GM12878 (cell line): ENCODE data around the gene PTPRN2. TPM values are rescaled to one million over a fixed set of nuclear protein-coding genes. Genes with fewer than 3 reads are reported as not detected.

ENCODE experiments used
- ATAC-seq: fragments of 200-7000 bp; cut with Tn5 transposase; 3 replicates; pipeline ENCODE4 v1.9.1; 2020; ENCODE audit warnings: mild to moderate bottlenecking, moderate library complexity
- BruUV-seq: library from RNA; stranded (reverse); fragments of 400-500 nt; replicated peaks from 2 replicates; lab custom pipeline; 2021; lab: Mats Ljungman, UMichigan
- CTCF ChIA-PET: fragments of 300-600 bp; sonication (Branson Sonifier 250); formaldehyde crosslinking; extraction: SDS; loops from one replicate; lab custom pipeline; 2021; ENCODE audit warnings: inconsistent platforms; lab: Yijun Ruan, JAX
- POLR2A ChIA-PET: fragments of 350-600 bp; formaldehyde crosslinking; extraction: SDS; loops from one replicate; lab custom pipeline; 2021; ENCODE audit warnings: inconsistent platforms; lab: Charles Lee
- RAD21 ChIA-PET: fragments of 300-600 bp; sonication (Branson Sonifier 250); formaldehyde crosslinking; loops from one replicate; lab custom pipeline; 2023; ENCODE audit warnings: antibody characterized with exemption; ENCODE audit not compliant: unreplicated experiment; lab: Charles Lee
- SMC1A ChIA-PET: fragments of 300-600 bp; sonication (Branson Sonifier 250); formaldehyde crosslinking; loops from one replicate; lab custom pipeline; 2023; ENCODE audit not compliant: unreplicated experiment, uncharacterized antibody; lab: Charles Lee
- DNase-seq: peaks from one replicate; pipeline ENCODE4 v3.0.0-alpha.2; 2011; ENCODE audit warnings: low read depth, low spot score
- FAIRE-seq: peaks from 3 replicates; lab custom pipeline; 2011; peaks lifted over from hg19 to GRCh38; lab: Jason Lieb, UNC
- H2AFZ ChIP-seq: 2 replicates; pipeline ENCODE4 v1.6.0; 2011; ENCODE audit warnings: low read depth, low read length, control low read depth; ENCODE audit not compliant: control insufficient read depth
- H3K27ac ChIP-seq: 2 replicates; pipeline ENCODE4 v1.5.1; 2011; ENCODE audit warnings: control low read depth; ENCODE audit not compliant: control insufficient read depth, insufficient read depth
- H3K27me3 ChIP-seq, 2 experiments: replicated peaks in 1 of 2; 2 replicates each; pipeline versions ENCODE4 v1.6.0 to v1.6.1; 2011; ENCODE audit warnings: low read length in 1 of 2; ENCODE audit not compliant: control insufficient read depth in 2 of 2, insufficient read depth in 2 of 2
- H3K36me3 ChIP-seq, 2 experiments: 2 replicates each; pipeline ENCODE4 v1.5.1; 2011; ENCODE audit warnings: low read length in 1 of 2; ENCODE audit not compliant: control insufficient read depth in 2 of 2, insufficient read depth in 2 of 2
- H3K4me1 ChIP-seq: 2 replicates; pipeline ENCODE4 v1.6.1; 2011; ENCODE audit warnings: mild to moderate bottlenecking, low read length, moderate library complexity, mixed read lengths; ENCODE audit not compliant: control insufficient read depth, insufficient read depth
- H3K4me2 ChIP-seq: 2 replicates; pipeline ENCODE4 v1.6.0; 2011; ENCODE audit warnings: control low read depth; ENCODE audit not compliant: control insufficient read depth, insufficient read depth
- H3K4me3 ChIP-seq: fragments of 200-600 bp; sonication (generic); 2 replicates; pipeline ENCODE4 v1.5.1; 2016
- H3K79me2 ChIP-seq: 2 replicates; pipeline ENCODE4 v1.6.0; 2011; ENCODE audit warnings: low read length; ENCODE audit not compliant: control insufficient read depth, insufficient read depth
- H3K9ac ChIP-seq: 2 replicates; pipeline ENCODE4 v1.8.0; 2011; ENCODE audit warnings: low read length, control low read depth, mixed read lengths; ENCODE audit not compliant: control insufficient read depth, insufficient read depth
- H3K9me3 ChIP-seq: replicated peaks from 3 replicates; pipeline ENCODE4 v1.5.1; 2011; ENCODE audit warnings: mild to moderate bottlenecking, low read length; ENCODE audit not compliant: control insufficient read depth, insufficient read depth
- H4K20me1 ChIP-seq: 2 replicates; pipeline ENCODE4 v1.6.0; 2011; ENCODE audit not compliant: control insufficient read depth, insufficient read depth
- BACH1 ChIP-seq: fragments of 450-650 bp; IDR thresholded peaks from 2 replicates; pipeline ENCODE4 v1.6.1; 2017; ENCODE audit warnings: mild to moderate bottlenecking, borderline replicate concordance
- HSF1 ChIP-seq: fragments of 150-350 bp; IDR thresholded peaks from 2 replicates; pipeline ENCODE4 v1.6.1; 2014; ENCODE audit warnings: mild to moderate bottlenecking, low read depth, low read length
- MTA3 ChIP-seq: IDR thresholded peaks from 2 replicates; pipeline ENCODE4 v1.6.1; 2012; ENCODE audit warnings: low read length, inconsistent platforms, borderline replicate concordance
- NFYB ChIP-seq: IDR thresholded peaks from 2 replicates; pipeline ENCODE4 v1.6.1; 2011; ENCODE audit warnings: low read depth, mild to moderate bottlenecking, low read length, improper control_type of control experiment, moderate library complexity; ENCODE audit not compliant: insufficient read depth
- PAX8 ChIP-seq: fragments of 450-650 bp; IDR thresholded peaks from 2 replicates; pipeline ENCODE4 v1.6.1; 2017; ENCODE audit warnings: mild to moderate bottlenecking, moderate library complexity
- RBBP5 ChIP-seq: fragments of 200-600 bp; sonication (generic); conservative IDR thresholded peaks from 2 replicates; pipeline ENCODE4 v1.6.1; 2016
- ZNF274 ChIP-seq: IDR thresholded peaks from one replicate; pipeline ENCODE4 v1.8.0; 2011; ENCODE audit not compliant: insufficient read length, insufficient read depth
- WGBS: methylation state at CpG from one replicate; pipeline ENCODE4 v1.1.6; 2016; ENCODE audit warnings: low lambda C conversion rate; ENCODE audit not compliant: insufficient replicate concordance, insufficient coverage; ENCODE audit errors: missing lambda C conversion rate; 5-methylcytosine and 5-hydroxymethylcytosine counted together
- in situ Hi-C: fragments of 300-500 bp; cut with MboI; formaldehyde crosslinking; loops from 9 replicates; pipeline ENCODE4 v1.14.3; 2018; ENCODE audit warnings: mixed read lengths
- intact Hi-C: fragments of 100-400 bp; cut with micrococcal nuclease; formaldehyde crosslinking; loops from one replicate; pipeline ENCODE4 v1.14.2; 2022; ENCODE audit not compliant: unreplicated experiment
- polyA plus RNA-seq, 11 experiments: library from polyadenylated mRNA; depleted of rRNA in 4 of 11; unstranded in 6 of 11; stranded (reverse) in 5 of 11; fragments of >200 nt; fragmentation: Nextera tagmentation in 4 of 11; fragmentation: Illumina TruSeq in 1 of 11; extraction: Ambion mirVana in 4 of 11; extraction: Trizol in 1 of 11; gene quantifications; 1 replicate in 1 of 11; 2 replicates in 10 of 11; pipeline versions ENCODE4 v1.2.1 to v1.2.3, GENCODE V29; 2011 to 2016; ENCODE audit warnings: inconsistent platforms in 2 of 11, missing spikeins in 2 of 11, low read depth in 1 of 11
- total RNA-seq, 4 experiments: library from RNA; depleted of rRNA in 3 of 4; stranded (reverse); fragments of >200 nt in 3 of 4; fragmentation: Illumina TruSeq in 1 of 4; extraction: Trizol in 1 of 4; gene quantifications; 2 replicates each; pipeline versions ENCODE4 v1.2.1 to v1.2.3, GENCODE V29; 2013 to 2021
- TF ChIP-seq, protein P1 (sequence below): fragments of 450-650 bp; IDR thresholded peaks from 2 replicates; pipeline ENCODE4 v1.6.1; 2017; ENCODE audit warnings: mild to moderate bottlenecking, moderate library complexity

PTPRN2 gene
- total and polyA plus RNA-seq, 10 of the 15 experiments (the other 5 are each of a cell fraction or from before 2014, with no cell fraction given), result 5.4 TPM; not detected in 9

GRCh38 chr7:157660971-157661610 is 926.5 kb downstream of the PTPRN2 start:
- Histone ChIP-seq H3K4me1 (no peaks in the 10 kb centered on the region), H3K4me2 (no peak overlapping the region), H3K9ac (no peak overlapping the region), H4K20me1 (no peaks in the 10 kb centered on the region), H3K36me3 (no peaks in the 10 kb centered on the region), H3K79me2 (no peaks in the 10 kb centered on the region), H3K9me3 (no peaks in the 10 kb centered on the region; the same call in 2 of the 3 replicates), H3K27me3 (no peaks in the 10 kb centered on the region), H3K4me3 (no peak overlapping the region), H3K27ac (no peak overlapping the region), H2AFZ (no peak overlapping the region)
- no peak for FAIRE-seq
- intact Hi-C loops, result no loop called here
- BruUV-seq, result no TSS peak
- no peak for DNase-seq
- CTCF ChIA-PET, result no interaction called here
- in situ Hi-C loops, result no loop called here
- RAD21 ChIA-PET, result no interaction called here
- SMC1A ChIA-PET, result no interaction called here
- TF ChIP-seq RBBP5 (no peak), NFYB (no peak), BACH1 (no peak), PAX8 (no peak)
- TF ChIP-seq, all 136 proteins: peak for 0
- WGBS, result 76% methylated on average over 43 of the region's 43 CpGs
- POLR2A ChIA-PET, result no interaction called here
- no peak for ATAC-seq

GRCh38 chr7:157658851-157659412 is 928.7 kb downstream of the PTPRN2 start:
- no TSS peak for BruUV-seq

More at GRCh38 chr7:157658851-157659412, 928.7 kb downstream of the PTPRN2 start:
- H3K27me3 ChIP-seq, result no peaks in the 10 kb centered on the region
- SMC1A ChIA-PET, result no interaction called here
- H3K4me2 ChIP-seq, result no peak overlapping the region
- no peak overlapping the region for H3K9ac ChIP-seq
- FAIRE-seq (no peak), ATAC-seq (no peak), DNase-seq (no peak)
- H3K4me1 ChIP-seq, result no peaks in the 10 kb centered on the region
- CTCF ChIA-PET, result no interaction called here
- TF ChIP-seq HSF1 (no peak), ZNF274 (no peak), MTA3 (no peak)
- TF ChIP-seq, protein P1, sequence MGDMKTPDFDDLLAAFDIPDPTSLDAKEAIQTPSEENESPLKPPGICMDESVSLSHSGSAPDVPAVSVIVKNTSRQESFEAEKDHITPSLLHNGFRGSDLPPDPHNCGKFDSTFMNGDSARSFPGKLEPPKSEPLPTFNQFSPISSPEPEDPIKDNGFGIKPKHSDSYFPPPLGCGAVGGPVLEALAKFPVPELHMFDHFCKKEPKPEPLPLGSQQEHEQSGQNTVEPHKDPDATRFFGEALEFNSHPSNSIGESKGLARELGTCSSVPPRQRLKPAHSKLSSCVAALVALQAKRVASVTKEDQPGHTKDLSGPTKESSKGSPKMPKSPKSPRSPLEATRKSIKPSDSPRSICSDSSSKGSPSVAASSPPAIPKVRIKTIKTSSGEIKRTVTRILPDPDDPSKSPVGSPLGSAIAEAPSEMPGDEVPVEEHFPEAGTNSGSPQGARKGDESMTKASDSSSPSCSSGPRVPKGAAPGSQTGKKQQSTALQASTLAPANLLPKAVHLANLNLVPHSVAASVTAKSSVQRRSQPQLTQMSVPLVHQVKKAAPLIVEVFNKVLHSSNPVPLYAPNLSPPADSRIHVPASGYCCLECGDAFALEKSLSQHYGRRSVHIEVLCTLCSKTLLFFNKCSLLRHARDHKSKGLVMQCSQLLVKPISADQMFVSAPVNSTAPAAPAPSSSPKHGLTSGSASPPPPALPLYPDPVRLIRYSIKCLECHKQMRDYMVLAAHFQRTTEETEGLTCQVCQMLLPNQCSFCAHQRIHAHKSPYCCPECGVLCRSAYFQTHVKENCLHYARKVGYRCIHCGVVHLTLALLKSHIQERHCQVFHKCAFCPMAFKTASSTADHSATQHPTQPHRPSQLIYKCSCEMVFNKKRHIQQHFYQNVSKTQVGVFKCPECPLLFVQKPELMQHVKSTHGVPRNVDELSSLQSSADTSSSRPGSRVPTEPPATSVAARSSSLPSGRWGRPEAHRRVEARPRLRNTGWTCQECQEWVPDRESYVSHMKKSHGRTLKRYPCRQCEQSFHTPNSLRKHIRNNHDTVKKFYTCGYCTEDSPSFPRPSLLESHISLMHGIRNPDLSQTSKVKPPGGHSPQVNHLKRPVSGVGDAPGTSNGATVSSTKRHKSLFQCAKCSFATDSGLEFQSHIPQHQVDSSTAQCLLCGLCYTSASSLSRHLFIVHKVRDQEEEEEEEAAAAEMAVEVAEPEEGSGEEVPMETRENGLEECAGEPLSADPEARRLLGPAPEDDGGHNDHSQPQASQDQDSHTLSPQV, result no peak
- POLR2A ChIA-PET, result no interaction called here
- no peaks in the 10 kb centered on the region for H3K79me2 ChIP-seq
- no peaks in the 10 kb centered on the region; the same call in 2 of the 3 replicates for H3K9me3 ChIP-seq
- H2AFZ ChIP-seq, result no peak overlapping the region
- H3K27ac ChIP-seq, result no peak overlapping the region
- in situ Hi-C loops (no loop called here), intact Hi-C loops (no loop called here)
- H4K20me1 ChIP-seq, result no peaks in the 10 kb centered on the region
- H3K36me3 ChIP-seq, result no peaks in the 10 kb centered on the region
- H3K4me3 ChIP-seq, result no peak overlapping the region
- WGBS, result 73% methylated on average over 12 of the region's 26 CpGs
- RAD21 ChIA-PET, result no interaction called here
